ENCODE measurements around the gene CDH22.

CDH22 gene

GRCh38 chr20:46229478-46230105 is 78.7 kb downstream of the CDH22 start:
- H3K4me3 ChIP-seq (ENCODE audit: low read depth, low read length), result no peak overlapping the region
- no peak for DNase-seq (ENCODE audit: low read depth)
- TF ChIP-seq CTCF (IDR thresholded peaks at IDR 0.05; ENCODE audit: control insufficient read depth, extremely low read depth, insufficient read depth), result no peak

GRCh38 chr20:46228670-46229069 is 79.6 kb downstream of the CDH22 start:
- TF ChIP-seq CTCF (IDR thresholded peaks at IDR 0.05; ENCODE audit: control insufficient read depth, extremely low read depth, insufficient read depth), result no peak
- DNase-seq (ENCODE audit: low read depth), result no peak

GRCh38 chr20:46227272-46227767 is 81.0 kb downstream of the CDH22 start:
- TF ChIP-seq CTCF (IDR thresholded peaks at IDR 0.05; ENCODE audit: control insufficient read depth, extremely low read depth, insufficient read depth), result no peak
- H3K4me3 ChIP-seq (ENCODE audit: low read depth, low read length), result no peak overlapping the region
- no peak for DNase-seq (ENCODE audit: low read depth)

More at GRCh38 chr20:46228670-46229069, 79.6 kb downstream of the CDH22 start:
- H3K4me3 ChIP-seq (ENCODE audit: low read depth, low read length), result no peak overlapping the region

GRCh38 chr20:46226602-46227001 is 81.7 kb downstream of the CDH22 start:
- DNase-seq (ENCODE audit: low read depth), result no peak
- no peak overlapping the region for H3K4me3 ChIP-seq (ENCODE audit: low read depth, low read length)
- no peak for TF ChIP-seq CTCF (IDR thresholded peaks at IDR 0.05; ENCODE audit: control insufficient read depth, extremely low read depth, insufficient read depth)

GRCh38 chr20:46222521-46223007 is 85.7 kb downstream of the CDH22 start:
- DNase-seq (ENCODE audit: low read depth), result no peak
- no peak for TF ChIP-seq CTCF (IDR thresholded peaks at IDR 0.05; ENCODE audit: control insufficient read depth, extremely low read depth, insufficient read depth)
- H3K4me3 ChIP-seq (ENCODE audit: low read depth, low read length), result no peak overlapping the region

GRCh38 chr20:46221256-46221833 is 87.0 kb downstream of the CDH22 start:
- DNase-seq (ENCODE audit: low read depth), result no peak
- TF ChIP-seq CTCF (IDR thresholded peaks at IDR 0.05; ENCODE audit: control insufficient read depth, extremely low read depth, insufficient read depth), result no peak
- no peak overlapping the region for H3K4me3 ChIP-seq (ENCODE audit: low read depth, low read length)

All from LNCaP clone FGC (cell line).